Nucleus accumbens (tissue), 56 donors: ENCODE data around the gene C14orf132.

Source experiments
- DNase-seq, 56 donors: peaks; one replicate each; lab custom pipeline; 2025; lab: John Stamatoyannopoulos, UW

C14orf132 gene

DNA sequence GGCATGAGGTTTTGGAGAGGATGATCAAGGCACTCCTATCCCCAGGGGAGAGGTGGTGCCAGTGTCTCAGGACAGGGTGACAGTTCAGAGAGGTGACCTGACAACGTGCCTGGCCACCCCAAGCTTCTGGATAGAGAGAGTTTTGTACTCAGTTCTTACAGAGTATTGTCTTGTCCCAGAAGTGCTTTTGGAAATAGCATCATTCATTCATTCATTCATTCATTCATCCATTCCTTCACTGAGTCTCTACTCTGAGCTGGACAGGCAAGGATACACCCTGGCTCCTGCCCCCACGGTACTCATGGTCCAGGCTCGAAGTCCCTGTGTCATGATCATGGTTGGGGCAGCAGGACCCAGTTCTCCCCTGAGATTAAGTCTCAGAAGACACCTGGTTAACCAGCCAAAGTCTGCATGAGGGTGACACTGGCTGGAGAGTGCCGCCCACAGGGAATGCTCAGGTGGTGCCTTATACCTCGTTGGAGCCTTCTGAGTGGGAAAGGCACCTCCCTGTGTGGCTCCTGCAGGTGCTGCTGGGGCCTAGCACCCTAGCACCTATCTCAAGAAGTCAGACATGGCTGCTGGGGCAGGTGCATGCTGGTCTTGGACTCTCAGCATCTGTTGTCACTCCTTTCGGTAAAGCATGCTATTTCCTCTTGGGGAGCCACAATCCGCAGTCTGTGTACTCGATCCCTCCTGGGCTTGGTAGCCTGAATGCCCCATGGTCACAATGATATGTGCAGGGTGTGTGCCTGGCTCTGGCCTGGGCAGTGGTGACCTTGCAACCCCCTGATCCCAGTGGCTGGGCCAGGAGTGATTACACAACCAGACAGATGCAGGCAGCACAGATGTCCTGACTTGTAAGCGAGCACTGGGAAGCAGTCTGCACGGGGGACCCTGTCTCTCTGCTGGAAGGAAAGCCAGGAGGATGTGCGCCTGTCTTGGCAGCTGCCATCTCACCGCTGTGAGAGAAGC is 57.8 kb downstream of the C14orf132 start:
- no peak for DNase-seq

DNA sequence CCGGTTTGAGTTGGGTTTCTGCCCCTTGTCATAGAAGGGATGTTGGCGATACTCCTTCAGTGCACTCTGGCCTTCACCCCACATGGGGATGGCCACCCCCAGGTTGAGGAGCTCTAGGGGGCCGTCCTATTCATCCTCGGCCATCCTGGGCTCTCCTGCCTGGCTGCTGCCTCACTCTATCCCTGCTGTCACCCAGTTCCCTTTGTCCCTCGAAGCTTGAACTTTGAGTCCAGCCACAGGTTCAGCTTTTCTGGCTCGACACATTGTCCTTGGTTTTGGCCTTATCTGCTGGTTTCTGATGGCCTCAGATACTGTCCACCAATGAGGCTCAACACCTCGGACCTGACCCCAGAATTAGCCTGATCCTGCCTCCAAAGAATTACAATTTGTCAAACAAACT is 58.6 kb downstream of the C14orf132 start:
- no peak for DNase-seq

DNA sequence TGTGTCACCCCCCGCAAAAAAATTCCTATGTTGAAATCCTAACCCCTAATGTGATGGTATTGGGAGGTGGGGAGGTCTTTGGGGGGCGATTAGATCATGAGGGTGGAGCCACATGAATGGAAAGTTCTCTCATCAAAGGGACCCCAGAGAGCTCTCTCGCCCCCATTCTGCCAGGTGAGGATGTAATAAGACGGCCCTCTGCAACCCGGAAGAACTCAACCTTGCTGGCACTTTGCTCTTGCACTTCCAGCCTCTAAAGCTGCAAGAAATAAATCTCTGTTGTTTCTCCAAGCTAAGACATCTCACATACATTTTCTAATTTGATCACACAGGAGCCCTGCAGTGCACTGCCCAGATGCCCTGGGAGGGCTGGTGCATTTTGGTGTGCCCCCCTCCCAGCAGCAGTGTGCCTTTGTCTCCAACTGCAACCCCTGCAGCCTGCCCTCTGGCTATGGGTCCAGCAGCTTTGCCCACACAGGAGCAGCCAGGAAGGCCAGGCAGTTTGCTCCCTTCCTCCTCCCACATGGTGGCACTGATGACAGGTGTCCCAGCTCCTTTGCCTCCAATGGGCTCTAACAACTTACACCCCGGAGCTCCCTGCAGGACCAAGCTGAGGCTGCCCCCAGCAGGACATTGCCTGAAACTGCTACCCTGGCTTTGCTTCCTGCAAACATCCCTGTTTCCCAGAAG is 59.3 kb downstream of the C14orf132 start:
- peak in 44 of 56 donors; percentile 10 to 76 (median 37) for DNase-seq

DNA sequence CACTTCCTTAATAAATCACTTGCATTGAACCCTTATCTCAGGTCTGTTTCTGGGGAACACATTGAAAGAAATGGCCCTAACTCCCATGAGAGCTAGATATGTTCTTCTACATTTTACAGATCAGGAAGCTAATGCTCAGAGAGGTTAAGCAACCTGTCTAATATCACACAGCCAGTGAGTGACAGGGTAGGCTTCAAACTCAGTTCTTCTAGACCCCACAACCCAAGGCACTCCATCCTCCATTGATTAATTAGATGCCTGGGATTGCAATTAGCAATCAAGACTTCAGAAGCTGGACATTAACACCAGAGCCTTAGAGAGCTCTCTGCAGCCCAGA is 59.8 kb downstream of the C14orf132 start:
- no peak for DNase-seq

DNA sequence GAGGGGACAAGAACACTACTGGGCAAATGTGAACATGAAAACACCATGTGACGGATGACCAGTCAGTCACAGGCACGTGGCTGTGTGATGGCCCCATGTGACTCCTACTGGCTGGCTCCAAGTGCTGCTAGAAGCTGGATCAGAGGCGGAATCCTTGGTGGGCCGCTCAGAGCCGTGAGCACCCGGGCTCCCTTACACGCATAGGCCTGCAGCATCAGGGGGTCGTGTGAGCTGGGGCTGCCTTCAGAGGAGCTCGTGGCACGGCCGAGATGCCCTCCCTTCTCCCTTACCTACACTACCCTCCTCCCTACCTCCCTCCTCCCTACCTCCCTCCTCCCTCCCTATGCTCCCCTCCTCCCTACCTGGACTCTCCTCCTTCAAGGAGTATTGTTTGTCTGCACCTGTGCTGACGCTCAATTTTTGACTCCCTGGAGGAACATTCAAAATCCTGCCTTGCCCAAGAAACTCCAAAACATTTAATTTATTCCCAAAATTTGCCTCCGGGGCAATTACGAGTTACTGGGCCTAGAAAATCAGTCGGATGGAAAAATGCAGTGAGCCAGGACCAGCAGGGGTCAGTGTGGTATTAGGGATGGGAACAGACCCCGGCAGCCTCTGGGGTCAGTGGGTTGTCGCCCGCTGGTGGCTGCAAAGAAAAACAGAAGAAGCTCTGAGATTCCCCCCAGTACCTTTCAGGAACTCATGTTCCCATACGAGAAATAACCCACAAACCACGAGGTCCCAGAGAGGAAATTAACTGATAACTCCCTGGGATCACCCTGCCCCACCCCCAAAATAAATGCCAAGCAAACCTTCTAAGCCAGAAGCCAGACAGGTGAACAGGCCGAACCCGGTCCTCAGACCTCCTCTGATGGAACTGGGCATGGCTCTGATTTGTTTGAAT is 61.3 kb downstream of the C14orf132 start:
- DNase-seq: peak in 51 of 56 donors; percentile 23 to 90 (median 69)

DNA sequence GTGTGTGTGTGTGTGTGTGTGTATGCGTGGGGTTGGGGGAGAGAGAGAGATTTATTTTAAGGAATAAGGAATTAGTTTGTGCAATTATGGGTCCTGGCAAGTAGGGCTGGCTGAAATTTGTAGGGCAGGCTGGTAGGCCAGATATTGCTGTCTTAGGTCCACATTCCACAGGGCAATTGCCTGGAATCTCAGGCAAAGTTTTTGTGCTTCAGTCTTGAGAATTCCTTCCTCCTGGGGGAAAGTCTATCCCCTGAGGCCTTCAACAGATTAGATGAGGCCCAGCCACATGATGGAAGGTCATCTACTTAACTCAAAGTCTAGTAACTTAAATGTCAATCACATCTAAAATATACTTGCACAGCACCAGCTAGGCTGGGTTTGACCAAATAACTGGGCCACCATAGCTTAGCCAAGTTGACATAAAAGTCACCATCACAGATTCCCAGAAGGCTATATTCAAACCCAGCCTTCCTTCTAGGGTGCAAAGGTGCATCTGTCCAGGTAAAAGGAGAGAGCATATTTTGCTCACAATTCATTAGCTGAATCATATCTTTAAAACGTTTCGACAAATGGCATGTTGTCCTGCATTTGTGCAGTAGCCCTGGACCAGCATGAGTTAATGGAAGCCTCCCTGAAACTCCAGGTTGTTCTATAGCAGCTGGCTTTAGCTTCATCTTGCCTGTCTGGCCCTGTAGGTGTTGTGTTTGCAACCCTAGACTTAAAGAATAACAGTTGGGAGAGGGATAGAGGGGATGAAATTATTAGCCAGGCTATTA is 63.1 kb downstream of the C14orf132 start:
- no peak for DNase-seq

DNA sequence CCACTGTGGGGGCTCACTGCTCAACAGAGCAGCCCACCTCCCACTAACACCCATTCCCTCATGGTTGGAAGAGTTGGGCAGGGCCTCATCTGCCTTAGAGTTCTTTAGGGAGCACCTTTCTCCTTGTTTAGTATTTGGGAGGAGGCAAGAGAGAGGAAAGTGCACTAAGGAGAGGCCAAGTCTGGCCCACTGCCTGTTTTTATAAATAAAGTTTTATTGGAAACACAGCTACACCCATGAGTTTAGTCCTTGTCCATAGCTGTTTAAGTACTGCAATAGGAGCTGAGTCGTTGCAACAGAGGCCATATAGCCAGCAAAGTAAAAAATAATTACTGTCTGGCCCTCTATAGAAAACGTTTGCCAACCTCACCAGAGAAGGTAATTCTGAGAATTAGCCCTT is 63.9 kb downstream of the C14orf132 start:
- no peak for DNase-seq

DNA sequence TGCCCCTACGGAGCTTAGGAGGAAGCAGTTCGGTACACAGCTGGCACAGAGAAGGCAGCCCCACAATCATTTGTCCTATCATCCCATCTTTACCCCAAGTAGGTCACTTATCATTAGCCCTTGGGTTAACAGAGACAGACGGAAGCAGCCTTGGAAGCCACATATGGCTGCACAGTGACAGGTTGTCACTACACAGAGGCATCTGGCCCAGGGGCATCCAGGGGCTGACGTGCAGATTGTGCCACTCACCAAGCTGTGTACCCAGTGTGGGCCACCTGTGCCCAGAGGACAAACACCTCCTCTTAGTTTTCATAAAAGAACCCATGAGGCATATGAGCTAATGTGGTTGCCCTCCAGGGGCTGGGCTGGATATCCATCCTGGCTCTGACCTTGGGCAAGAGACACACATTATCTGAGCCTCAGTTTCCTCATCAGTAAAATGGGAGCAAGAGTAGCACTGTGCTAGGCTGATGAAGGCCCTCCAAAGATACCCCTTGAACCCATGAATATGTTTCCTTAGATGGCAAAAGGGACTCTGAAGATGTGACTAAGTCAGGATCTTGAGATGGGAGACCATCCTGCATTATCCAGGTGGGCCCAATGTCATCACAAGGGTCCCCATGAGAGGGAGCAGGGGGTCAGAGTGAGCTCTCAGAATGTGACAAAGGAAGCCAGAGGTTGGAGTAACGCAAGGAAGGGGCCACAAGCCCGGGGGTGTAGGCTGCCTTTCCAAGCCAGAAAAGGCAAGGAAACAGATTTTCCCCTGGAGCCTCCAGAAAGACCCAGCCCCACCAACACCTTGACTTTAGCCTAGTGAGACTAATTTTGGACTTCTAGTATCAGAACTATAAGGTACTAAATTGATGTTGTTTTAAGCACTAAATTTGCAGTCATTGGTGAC is 64.6 kb downstream of the C14orf132 start:
- no peak for DNase-seq

DNA sequence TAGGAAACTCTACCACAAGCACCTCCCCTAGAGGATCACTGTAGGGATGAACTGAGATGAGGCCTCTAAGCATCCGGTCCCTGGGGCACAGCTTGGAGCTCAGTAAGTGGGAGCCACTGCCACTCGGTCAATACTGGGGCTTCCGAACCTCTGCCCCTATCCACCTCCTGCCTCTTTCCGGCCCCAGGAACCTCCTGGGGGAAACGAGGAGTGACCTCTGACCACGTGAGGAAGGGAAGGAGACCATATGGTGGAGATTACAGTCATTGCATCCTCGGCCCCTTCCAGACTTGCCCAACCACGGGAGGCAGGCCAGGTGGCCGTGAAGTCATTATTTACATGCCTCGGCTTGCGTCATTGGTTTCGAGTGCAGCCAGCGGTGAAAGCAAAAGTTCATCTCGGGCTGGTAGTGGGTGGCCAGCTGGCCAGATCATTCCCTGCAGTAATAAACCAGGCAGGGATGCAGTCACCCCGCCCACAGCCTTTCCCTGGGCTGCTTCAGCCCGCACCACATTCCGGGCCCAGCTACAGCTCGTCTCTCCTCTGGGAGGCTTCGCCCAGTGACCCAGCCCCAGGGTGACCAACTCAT is 65.4 kb downstream of the C14orf132 start:
- DNase-seq: no peak

DNA sequence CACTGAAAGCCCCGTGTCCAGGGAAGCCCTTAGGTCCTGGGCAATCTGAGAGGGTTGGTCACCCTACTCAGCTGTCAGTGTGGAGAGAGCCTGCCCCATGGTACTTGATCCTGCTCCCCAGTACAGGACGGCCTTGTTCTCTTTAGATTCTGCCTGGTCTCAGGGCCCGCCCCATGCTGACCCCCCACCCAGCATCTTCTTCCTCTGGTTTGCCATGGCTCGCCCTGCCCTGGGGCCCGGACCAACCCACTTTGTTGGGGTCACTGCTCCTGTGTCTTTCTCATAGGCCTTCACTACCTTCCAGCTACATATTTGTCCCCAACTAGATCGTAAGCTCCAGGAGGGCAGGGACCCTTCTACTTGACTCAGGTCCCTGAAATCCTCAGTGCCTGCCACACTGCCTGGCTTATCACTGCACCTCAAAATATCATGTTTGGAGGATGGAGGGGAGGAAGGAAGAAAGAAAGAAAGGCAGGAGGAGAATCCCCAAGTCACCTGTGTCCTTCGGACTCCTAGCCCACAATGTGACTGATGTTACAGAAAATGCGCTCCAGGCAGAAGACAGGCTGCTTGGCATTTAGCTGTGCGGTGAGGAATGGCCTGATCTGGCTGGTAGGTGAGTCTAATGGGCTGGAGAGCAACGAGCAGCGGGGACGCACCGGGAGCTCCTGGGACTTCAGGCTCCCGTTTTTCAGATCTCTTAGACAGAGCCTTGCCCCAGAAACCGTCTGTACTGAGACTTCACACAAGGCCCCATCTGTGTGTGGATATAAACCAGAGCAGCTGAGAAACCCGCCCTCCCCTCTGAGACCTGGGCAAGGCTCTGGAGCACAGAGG is 66.1 kb downstream of the C14orf132 start:
- no peak for DNase-seq

DNA sequence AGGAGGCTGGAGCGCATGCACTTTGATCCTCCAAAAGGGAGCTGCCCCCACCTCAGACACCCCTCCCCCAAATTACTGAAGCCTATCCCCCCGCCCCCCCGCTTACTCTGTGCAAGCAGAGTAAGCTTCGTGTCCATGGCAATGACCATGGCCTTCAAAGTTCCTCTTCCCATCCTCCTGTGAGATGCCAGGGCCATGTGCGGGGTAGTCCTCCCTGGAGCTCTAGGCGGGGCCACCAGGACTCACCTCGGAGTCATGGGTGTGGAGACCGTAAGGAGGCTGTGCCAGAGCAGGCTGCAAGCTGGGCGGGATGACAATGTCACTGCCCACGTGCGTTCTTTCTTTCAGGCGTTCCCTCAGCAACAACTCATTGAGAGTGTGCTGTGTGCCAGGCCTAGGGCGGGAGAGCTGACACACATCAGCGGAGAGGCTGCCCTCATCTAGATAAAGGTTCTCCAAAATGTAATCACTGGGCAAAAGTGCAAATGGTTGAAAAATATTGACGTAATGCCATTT is 66.8 kb downstream of the C14orf132 start:
- peak in 29 of 56 donors; percentile 6 to 78 (median 32) for DNase-seq

DNA sequence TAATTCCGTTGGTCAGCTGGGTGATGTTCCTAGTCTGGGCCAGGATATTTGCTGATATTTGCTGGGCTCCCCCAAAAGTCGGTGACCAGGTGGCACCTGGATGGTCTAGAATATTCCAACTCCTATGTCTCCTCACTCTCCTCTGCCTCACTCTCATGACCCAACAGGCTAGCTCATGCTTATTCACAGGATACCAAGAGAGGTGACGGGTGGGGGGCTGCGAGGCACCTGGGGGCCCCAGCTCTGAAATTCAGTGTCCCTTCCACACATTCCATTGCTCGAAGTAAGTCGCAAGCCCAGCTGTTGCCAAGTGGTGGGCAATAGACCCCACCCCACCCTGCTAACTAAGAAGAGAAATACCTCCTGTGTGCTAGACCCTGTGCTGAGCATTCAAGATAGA is 67.7 kb downstream of the C14orf132 start:
- DNase-seq: no peak

DNA sequence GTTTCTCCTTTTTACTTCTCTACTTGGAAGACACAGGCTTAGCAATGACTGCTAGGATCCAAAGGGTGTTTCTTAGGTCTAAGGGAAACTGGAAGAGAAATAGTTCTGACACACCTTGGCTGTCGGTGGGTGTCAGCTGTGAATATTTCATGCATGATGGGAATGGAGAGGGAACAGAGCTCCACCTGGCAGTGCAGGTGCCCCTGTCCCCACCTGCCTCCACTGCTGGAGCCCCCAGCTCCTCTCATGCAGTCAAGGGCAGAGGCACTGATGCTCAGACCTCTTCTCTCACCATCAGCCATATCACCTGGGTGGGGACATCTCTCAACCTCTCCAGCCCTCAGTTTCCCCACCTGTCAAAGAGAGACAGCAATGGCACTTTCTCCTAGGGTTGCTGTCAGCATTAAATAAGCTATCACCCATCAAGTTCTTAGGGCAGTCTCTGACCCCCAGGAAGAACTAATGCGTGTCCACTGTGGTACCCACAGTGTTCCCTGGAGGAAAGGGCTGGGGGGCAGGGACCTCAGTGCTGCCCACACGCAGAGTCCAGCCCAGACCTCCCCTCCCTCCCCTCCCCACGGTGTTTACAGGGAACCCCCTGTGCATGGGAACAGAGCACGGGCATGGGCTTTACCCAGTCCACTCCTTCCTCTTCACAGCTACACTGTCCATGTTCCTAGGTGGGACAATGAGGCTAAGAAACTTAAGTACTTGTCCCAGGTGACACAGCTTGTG is 69.1 kb downstream of the C14orf132 start:
- DNase-seq: peak in 2 of 56 donors; percentile 17

DNA sequence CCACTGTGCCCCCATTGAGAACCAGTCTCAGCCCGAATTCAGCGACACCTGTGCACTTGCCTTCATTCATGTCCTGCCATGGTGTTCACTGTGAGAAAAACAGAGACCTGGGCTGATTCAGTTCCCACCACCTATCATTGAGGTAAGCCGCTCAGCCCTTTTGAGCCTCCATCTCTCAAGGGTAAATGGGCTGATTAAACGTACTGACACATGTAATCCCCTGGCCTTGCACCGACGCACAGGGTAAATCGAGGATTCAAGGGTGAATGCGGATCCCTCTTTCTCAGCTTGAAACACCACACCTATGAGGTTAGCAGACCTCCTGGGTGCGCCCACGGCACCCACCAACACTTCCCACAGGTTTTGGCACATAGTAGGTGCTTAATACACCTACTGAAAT is 69.7 kb downstream of the C14orf132 start:
- DNase-seq: no peak

DNA sequence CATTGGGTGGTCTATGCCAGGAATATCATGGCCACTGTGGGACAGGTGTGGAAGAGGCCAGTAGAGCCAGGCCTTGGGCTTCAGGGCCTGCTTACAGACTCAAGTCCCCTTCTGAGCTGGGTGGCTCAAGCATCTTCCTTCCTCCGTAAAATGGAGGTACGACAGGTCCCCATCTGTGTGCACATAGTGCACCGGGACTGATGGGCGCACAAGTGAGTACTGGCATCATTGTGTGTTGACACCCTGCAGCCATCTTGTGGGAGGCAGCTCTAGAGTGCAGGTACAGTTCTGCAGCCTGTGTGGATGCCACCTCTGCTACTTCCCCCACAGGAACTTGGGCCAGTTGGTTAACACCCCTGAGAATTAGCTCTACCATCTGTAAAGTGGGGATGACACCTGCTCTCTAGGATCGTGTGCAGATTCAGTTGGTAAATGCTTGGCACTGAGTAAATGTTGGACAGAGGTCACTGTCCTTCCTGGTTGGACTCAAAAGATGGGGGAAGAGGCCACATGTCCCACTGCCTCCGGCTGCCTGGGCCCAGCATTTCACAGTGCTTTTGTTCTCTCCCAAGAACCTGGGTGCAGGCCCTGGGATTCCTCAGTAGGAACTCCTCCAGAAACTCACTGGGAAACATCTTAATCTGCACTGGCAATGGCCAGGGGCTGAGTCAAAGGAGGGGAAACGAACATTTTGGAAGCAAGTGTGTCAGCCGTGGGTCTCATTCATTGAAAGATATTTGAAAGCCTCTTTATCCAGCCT is 70.6 kb downstream of the C14orf132 start:
- DNase-seq: no peak

DNA sequence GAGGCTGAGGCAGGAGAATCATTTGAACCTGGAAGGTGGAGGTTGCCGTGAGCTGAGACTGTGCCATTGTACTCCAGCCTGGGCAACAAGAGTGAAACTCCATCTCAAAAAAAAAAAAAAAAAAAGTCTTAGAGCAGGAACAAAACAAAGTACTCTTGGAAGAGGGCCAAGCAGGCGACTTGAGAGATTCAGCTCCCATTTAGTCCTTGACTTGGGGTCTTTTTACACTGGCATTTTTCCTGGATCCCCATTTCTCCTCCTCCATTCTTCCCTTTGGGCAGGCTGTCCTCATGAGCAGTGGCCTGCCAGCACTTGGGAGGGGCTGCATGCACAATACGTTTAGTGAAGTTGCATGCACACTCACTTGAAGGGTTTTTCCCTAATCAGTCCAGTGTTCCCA is 72.9 kb downstream of the C14orf132 start:
- no peak for DNase-seq
